EL (cell line): ENCODE data around the gene BCL11A.

Experiments used
- DNase-seq: peaks from one replicate; pipeline ENCODE4 v3.0.0-alpha.2; 2016

Gene BCL11A

GRCh38 chr2:60557486-60557864, 4.0 kb upstream of the BCL11A start:
- no peak for DNase-seq

GRCh38 chr2:60556576-60557485, 3.4 kb upstream of the BCL11A start:
- DNase-seq = no peak

- no peak for DNase-seq
Observed at GRCh38 chr2:60556175-60556574, 2.7 kb upstream of the BCL11A start.

- DNase-seq = no peak
Observed at GRCh38 chr2:60555783-60556139, 2.3 kb upstream of the BCL11A start.

GRCh38 chr2:60555066-60555782, 1.8 kb upstream of the BCL11A start:
- peak; percentile 74 for DNase-seq

- no peak for DNase-seq
Observed at GRCh38 chr2:60554646-60555065, 1.2 kb upstream of the BCL11A start.

GRCh38 chr2:60554074-60554645, 706 bp upstream of the BCL11A start:
- DNase-seq = no peak

- DNase-seq = no peak
Observed at GRCh38 chr2:60552851-60553494, 481 bp downstream of the BCL11A start.

- DNase-seq = peak; percentile 40
Observed at GRCh38 chr2:60552078-60552850, 1.2 kb downstream of the BCL11A start.

GRCh38 chr2:60551240-60552077, 2.0 kb downstream of the BCL11A start:
- peak; percentile 41 for DNase-seq

GRCh38 chr2:60550984-60551239, 2.5 kb downstream of the BCL11A start:
- DNase-seq = no peak

GRCh38 chr2:60550178-60550983, 3.1 kb downstream of the BCL11A start:
- peak; percentile 79 for DNase-seq

- DNase-seq = no peak
Observed at GRCh38 chr2:60549928-60550177, 3.6 kb downstream of the BCL11A start.

- DNase-seq = peak; percentile 36
Observed at GRCh38 chr2:60549238-60549927, 4.1 kb downstream of the BCL11A start.

GRCh38 chr2:60548845-60549237, 4.6 kb downstream of the BCL11A start:
- DNase-seq = no peak

- DNase-seq = no peak
Observed at GRCh38 chr2:60548311-60548710, 5.1 kb downstream of the BCL11A start.

GRCh38 chr2:60547841-60548240, 5.6 kb downstream of the BCL11A start:
- DNase-seq = no peak

GRCh38 chr2:60546756-60547420, 6.6 kb downstream of the BCL11A start:
- no peak for DNase-seq

GRCh38 chr2:60544954-60545560, 8.4 kb downstream of the BCL11A start:
- DNase-seq = no peak

GRCh38 chr2:60544062-60544461, 9.4 kb downstream of the BCL11A start:
- DNase-seq = no peak
